ENCODE data around the gene PRAC2.

The PRAC2 gene

DNA sequence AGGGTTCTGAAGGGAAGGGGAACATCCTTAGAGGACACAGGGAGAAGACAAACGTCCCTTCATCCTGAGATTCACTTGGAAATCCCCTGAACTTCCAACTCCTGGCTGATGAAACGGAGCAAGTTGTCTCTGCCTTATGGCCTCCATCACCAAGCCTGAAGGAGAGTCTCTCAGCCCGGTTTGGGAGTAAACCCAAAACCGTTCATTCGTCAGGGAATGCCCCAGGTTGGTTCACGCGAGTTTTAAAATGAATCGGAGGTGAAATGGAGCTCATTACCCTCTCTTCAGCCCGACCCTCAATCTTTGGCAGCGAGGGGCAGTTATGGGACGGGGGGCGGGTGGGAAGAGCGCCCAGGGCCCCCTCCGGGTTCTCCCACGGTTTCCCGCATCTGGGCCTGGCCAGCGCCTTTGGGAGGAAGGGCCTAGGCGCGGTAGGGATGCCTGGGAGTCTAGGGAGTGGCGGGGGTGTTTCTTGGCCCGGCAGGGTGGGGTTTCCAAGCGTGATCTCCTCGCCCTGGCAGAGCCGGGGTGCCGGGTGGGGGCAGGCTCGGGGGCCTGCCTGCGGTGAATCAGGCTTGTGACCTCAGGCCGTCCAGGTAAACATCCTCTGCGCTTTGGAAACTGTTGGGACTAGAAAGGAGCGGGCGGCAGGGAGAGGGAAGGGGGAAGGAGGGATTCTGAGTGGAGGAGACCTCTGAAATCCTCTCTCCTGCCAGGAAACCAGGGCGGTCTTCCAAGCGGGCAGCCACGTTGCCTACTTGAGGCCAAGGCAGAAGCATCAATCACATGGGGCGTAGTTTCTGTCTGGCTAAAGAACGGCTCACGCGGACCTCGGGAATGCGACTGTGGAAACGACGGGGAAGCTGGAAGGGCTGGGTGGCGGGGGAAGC is 29.7 kb downstream of the PRAC2 start:
- Mint-ChIP-seq H3K36me3 (ENCODE audit: low read depth) (no peaks in the 10 kb centered on the region), H3K4me3 (no peak overlapping the region), H3K9me3 (no peaks in the 10 kb centered on the region), H3K27ac (no peak overlapping the region), H3K27me3 (ENCODE audit: low read depth) (peaks cover 96% of the 10 kb centered on the region), H3K4me1 (ENCODE audit: low read depth) (peaks cover 4% of the 10 kb centered on the region)

DNA sequence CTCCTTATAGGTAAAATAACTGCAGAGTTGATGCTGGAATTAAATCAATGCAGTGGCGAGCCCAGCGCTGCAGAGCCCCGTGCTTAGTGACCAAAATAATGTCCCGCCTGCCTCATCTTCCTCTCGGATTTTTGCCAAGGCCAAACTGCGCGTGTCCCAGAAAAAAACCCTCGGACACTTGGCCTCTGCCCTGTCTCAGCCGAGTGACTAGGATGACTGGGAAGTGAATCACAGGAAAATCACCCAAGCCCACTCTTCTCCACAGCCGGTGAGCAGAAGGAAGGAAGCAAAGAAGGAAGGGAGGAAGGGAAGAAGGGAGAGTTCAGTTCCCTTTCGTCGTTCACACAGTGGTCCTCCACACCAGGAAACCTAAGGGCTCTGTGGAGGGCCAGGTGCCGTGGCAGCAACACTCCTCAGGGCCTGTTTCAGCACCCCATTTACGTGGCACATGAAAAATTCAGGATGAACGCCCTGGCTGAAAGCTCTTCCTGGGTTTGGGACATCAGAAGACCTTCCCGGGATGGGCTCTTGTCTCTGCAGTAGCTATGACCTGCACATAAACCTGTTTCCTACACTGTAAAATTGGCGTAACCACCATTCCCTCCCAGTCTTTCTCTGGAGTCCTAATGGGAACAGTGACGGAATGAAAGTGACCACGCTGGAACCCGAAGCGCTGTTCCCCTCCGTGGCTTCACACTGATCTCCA is 31.0 kb downstream of the PRAC2 start:
- H3K9me3 Mint-ChIP-seq: no peaks in the 10 kb centered on the region
- peak overlapping the region; percentile 45 for H3K27ac Mint-ChIP-seq
- H3K36me3 Mint-ChIP-seq (ENCODE audit: low read depth): no peaks in the 10 kb centered on the region
- peaks cover 4% of the 10 kb centered on the region for H3K4me1 Mint-ChIP-seq (ENCODE audit: low read depth)
- H3K4me3 Mint-ChIP-seq: peak overlapping the region; percentile 37
- peaks cover 93% of the 10 kb centered on the region for H3K27me3 Mint-ChIP-seq (ENCODE audit: low read depth)

GRCh38 chr17:48754500-48755261 is 31.7 kb downstream of the PRAC2 start:
- peaks cover 4% of the 10 kb centered on the region for H3K4me1 Mint-ChIP-seq (ENCODE audit: low read depth)
- H3K27ac Mint-ChIP-seq: peak overlapping the region; percentile 45

DNA sequence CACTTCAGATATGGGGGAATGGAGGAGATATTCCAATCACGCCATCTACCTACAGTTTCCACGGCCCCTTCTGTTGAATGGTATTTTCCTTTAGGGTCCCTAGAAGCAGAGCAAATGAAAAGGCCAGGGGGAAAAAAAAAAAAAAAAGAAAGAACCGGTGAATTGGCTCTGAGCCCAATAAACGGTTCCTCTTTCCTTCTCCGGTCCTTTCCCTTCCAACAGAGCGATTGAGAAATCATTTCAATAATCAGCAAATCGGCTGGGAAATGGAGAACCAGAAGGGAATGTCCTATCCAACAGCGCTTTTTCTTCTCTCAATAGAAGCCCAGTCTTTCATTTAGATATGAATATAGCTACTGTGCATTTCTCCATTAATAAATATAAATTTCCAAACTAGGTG is 32.4 kb downstream of the PRAC2 start:
- Mint-ChIP-seq H3K27ac (no peak overlapping the region), H3K36me3 (ENCODE audit: low read depth) (no peaks in the 10 kb centered on the region), H3K9me3 (no peaks in the 10 kb centered on the region), H3K27me3 (ENCODE audit: low read depth) (peaks cover 89% of the 10 kb centered on the region), H3K4me1 (ENCODE audit: low read depth) (peaks cover 4% of the 10 kb centered on the region), H3K4me3 (no peak overlapping the region)

More at GRCh38 chr17:48754500-48755261, 31.7 kb downstream of the PRAC2 start:
- Mint-ChIP-seq H3K36me3 (ENCODE audit: low read depth) (no peaks in the 10 kb centered on the region), H3K27me3 (ENCODE audit: low read depth) (peaks cover 93% of the 10 kb centered on the region), H3K4me3 (no peak overlapping the region), H3K9me3 (no peaks in the 10 kb centered on the region)

DNA sequence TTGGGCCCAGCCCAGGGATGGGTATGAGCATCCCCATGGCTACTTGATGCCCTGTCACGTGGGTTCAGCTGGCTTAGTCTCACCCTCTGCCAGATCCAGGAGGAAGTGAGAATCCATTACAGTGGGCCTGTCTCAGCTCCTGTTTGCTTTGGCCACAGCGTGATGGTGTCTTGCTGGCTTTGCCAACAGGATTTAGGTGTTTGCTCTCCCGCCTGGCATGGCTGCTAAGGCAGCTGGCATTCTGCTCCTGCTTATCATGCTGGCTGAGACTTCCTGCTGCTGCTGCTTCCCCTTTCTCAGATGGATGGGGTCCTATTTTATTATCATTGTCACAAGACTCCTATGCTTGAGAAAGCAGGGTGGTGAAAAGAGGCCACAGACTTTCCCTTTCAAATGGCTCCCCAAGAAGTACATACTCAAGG is 33.9 kb downstream of the PRAC2 start:
- no peaks in the 10 kb centered on the region for H3K9me3 Mint-ChIP-seq
- peaks cover 4% of the 10 kb centered on the region for H3K4me1 Mint-ChIP-seq (ENCODE audit: low read depth)
- H3K27me3 Mint-ChIP-seq (ENCODE audit: low read depth): peaks cover 85% of the 10 kb centered on the region
- H3K4me3 Mint-ChIP-seq: no peak overlapping the region
- H3K36me3 Mint-ChIP-seq (ENCODE audit: low read depth): no peaks in the 10 kb centered on the region
- H3K27ac Mint-ChIP-seq: no peak overlapping the region

DNA sequence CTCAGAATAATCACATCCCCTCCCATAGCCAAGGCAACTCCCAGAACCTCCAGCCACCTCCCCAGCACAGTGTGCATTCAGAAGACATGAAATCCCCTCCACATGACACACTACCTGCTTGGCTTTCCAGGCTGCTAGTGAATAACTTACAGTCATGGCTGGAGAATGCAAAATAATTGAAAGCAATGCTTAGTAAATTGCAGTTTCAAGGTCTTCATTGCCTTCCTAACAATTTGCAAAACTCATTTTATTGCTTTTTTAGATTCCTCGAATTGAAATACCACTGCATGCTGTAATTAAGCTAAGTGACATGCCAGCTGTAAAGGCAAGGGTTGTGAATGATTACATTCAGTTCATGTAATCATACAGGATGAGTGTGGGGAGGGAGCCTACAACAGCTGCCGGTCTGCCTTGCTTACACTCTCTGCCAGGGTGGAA is 34.6 kb downstream of the PRAC2 start:
- Mint-ChIP-seq H3K4me3 (no peak overlapping the region), H3K4me1 (ENCODE audit: low read depth) (peaks cover 2% of the 10 kb centered on the region), H3K27me3 (ENCODE audit: low read depth) (peaks cover 84% of the 10 kb centered on the region), H3K36me3 (ENCODE audit: low read depth) (no peaks in the 10 kb centered on the region), H3K27ac (no peak overlapping the region), H3K9me3 (no peaks in the 10 kb centered on the region)

DNA sequence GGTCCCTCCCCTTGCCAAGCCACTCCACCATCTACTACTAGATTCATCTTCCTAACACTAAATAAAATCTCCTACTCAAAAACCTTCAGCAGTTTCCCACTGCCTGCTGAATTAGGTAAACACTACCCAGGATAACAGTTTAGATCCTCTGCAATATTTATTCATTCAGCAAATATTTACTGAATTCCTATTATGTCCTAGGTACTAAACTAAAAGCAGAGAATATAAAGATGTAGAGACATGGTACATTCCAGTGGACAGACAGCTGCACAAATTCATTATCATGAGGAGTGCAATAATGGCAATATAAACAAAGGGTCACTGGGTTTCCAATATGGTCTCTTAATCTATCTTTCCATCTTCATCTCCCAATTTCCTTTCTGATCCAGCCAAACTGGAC is 36.3 kb downstream of the PRAC2 start:
- no peak overlapping the region for H3K4me3 Mint-ChIP-seq
- H3K9me3 Mint-ChIP-seq: no peaks in the 10 kb centered on the region
- H3K27ac Mint-ChIP-seq: no peak overlapping the region
- peaks cover 83% of the 10 kb centered on the region for H3K27me3 Mint-ChIP-seq (ENCODE audit: low read depth)
- H3K4me1 Mint-ChIP-seq (ENCODE audit: low read depth): no peaks in the 10 kb centered on the region
- no peaks in the 10 kb centered on the region for H3K36me3 Mint-ChIP-seq (ENCODE audit: low read depth)

DNA sequence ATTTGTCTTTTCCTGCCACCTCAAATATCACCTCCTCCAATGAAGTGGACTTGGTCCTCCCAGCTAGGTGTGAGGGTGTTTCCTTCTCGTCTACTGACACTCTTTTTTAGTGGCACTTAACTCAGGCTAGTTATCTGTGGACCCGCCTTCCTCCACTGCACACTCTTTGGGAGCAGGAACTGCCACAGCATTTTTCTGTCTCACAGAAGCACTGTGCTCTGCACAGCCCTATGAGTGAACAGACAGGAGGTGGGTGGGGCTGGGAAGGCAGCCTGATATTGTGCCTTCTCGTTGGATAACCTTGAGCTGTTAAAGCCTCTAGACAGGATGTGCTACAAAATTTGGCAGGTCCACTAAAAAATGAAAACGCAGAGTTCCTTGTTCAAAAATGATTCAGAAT is 37.4 kb downstream of the PRAC2 start:
- H3K27ac Mint-ChIP-seq: no peak overlapping the region
- no peaks in the 10 kb centered on the region for H3K9me3 Mint-ChIP-seq
- no peaks in the 10 kb centered on the region for H3K36me3 Mint-ChIP-seq (ENCODE audit: low read depth)
- no peaks in the 10 kb centered on the region for H3K4me1 Mint-ChIP-seq (ENCODE audit: low read depth)
- H3K27me3 Mint-ChIP-seq (ENCODE audit: low read depth): peaks cover 74% of the 10 kb centered on the region
- no peak overlapping the region for H3K4me3 Mint-ChIP-seq

- Mint-ChIP-seq H3K4me3 (no peak overlapping the region), H3K27ac (no peak overlapping the region), H3K9me3 (no peaks in the 10 kb centered on the region), H3K36me3 (ENCODE audit: low read depth) (no peaks in the 10 kb centered on the region), H3K27me3 (ENCODE audit: low read depth) (peaks cover 67% of the 10 kb centered on the region), H3K4me1 (ENCODE audit: low read depth) (no peaks in the 10 kb centered on the region)
Observed at GRCh38 chr17:48761114-48761513, 38.1 kb downstream of the PRAC2 start.

GRCh38 chr17:48767263-48767774 is 44.3 kb downstream of the PRAC2 start:
- Mint-ChIP-seq H3K4me3 (no peak overlapping the region), H3K9me3 (no peaks in the 10 kb centered on the region), H3K27ac (no peak overlapping the region), H3K4me1 (ENCODE audit: low read depth) (no peaks in the 10 kb centered on the region), H3K36me3 (ENCODE audit: low read depth) (no peaks in the 10 kb centered on the region), H3K27me3 (ENCODE audit: low read depth) (peaks cover 38% of the 10 kb centered on the region)

DNA sequence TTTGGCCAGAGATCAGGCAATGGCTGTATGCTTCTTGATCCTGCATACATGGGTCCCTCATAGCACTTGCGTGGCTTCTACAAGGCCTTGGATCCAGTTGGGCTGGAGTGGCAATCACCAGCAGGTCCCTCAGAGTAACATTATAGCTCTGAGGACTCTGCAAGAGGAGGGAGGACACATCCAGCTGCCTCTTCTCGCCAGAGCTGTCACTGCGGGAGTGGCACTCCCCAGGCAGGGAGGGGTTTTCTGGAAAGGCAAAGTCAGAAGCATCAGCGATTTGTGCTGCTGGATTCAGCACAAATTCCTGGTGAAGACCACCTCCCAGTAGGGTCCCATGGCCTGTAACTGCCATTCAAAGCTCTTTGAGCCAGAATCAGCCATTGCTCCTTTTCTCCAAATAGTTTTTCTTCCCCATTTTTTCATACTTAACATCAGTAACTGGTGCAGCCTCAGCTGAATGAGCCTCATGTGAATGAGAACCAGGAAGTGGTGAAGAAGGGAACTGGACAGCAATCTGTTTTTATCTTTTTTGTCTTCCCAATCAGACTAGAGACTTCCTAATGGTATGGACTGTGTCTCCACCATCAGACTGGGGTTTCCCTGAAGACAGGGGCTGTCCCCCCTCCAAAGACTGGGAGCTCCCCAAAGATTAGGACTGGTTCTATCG is 46.2 kb downstream of the PRAC2 start:
- no peak overlapping the region for H3K4me3 Mint-ChIP-seq
- peaks cover 28% of the 10 kb centered on the region for H3K27me3 Mint-ChIP-seq (ENCODE audit: low read depth)
- no peaks in the 10 kb centered on the region for H3K4me1 Mint-ChIP-seq (ENCODE audit: low read depth)
- no peak overlapping the region for H3K27ac Mint-ChIP-seq
- H3K36me3 Mint-ChIP-seq (ENCODE audit: low read depth): no peaks in the 10 kb centered on the region
- H3K9me3 Mint-ChIP-seq: no peaks in the 10 kb centered on the region

DNA sequence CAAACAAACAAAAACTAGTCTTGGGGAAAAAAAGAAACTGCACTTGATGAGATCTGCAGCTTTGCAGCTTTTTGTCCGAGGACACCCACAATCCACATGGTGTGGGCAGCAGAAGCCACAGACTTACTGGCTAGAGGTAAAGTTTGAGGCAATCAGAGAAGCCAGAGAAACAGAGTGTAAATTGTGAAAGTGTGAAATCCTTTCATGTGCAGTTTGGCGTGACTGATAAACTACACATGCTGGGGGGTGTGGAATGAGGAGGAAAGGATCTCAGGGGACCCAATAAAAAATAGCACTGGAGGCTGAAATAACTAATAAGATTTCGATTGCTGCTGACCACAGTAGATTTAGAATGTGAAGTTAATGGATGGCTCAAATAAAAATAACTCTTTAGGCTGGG is 48.0 kb downstream of the PRAC2 start:
- no peaks in the 10 kb centered on the region for H3K36me3 Mint-ChIP-seq (ENCODE audit: low read depth)

DNA sequence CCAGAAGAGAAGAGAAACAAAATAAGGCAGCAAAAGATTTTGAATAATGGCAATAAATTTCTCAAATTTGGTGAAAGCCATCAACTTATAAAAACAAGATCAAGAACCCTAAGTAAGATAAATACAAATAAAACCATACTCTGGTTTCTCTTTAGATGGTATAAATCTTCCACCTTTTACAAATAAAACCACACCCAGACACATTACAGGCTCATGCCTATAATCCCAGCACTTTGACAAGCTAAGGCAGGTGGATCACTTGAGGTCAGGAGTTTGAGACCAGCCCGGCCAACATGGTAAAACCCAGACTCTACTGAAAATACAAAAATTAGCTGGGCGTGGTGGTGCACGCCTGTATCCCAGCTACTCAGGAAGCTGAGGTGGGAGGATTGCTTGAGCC is 50.3 kb downstream of the PRAC2 start:
- Mint-ChIP-seq H3K4me1 (ENCODE audit: low read depth) (no peaks in the 10 kb centered on the region), H3K36me3 (ENCODE audit: low read depth) (no peaks in the 10 kb centered on the region), H3K27me3 (ENCODE audit: low read depth) (peaks cover 43% of the 10 kb centered on the region), H3K27ac (no peak overlapping the region), H3K4me3 (no peak overlapping the region), H3K9me3 (no peaks in the 10 kb centered on the region)

More for the DNA sequence above, 48.0 kb downstream of the PRAC2 start:
- Mint-ChIP-seq H3K27me3 (ENCODE audit: low read depth) (peaks cover 35% of the 10 kb centered on the region), H3K9me3 (no peaks in the 10 kb centered on the region), H3K27ac (no peak overlapping the region), H3K4me3 (no peak overlapping the region), H3K4me1 (ENCODE audit: low read depth) (no peaks in the 10 kb centered on the region)
